ENCODE measurements around the gene ARNT2. TPM values are rescaled to one million over a fixed set of nuclear protein-coding genes. Genes with fewer than 3 reads are reported as not detected.

ARNT2 gene
- total RNA-seq, 1 experiment from 2014 or later, result 16.8 TPM

DNA sequence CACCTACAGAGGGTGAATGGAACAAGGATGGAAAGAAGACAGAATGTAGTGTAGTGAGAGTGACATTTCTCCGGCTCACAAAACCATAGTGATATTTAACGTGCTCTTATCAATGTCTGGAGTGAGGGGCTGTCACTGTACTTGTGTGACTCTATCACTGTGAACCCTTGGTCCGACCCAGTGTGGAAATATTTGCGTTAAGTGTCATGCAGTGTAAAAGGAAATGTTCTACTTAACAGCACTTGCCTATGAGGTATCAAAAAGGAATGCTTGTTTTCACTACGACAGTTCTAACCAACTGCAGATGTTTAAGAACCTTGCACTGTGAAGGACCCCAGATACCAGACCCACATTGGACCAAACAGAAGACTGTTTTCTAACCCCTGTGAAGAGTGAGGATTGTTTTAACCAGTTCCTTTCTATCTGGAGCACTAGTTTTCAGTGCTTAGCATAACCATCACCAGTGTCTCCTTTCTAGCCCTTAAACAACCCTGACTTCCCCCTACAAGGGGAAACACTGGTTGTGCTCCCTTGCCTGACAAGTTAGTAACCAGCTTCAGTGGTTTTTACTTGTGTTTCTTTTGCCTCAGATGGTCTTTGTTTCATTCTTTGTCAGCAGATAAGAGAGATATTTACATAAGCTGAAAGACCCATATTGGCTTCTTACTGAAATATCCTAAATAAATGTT lies 146.2 kb downstream of the ARNT2 start:
- in situ Hi-C loops (cut with HindIII; ENCODE audit: low pct_unique_long_range_greater_than_20kb, low sequenced_read_pairs) (no loop called here), intact Hi-C loops (cut with micrococcal nuclease; ENCODE audit: unreplicated experiment) (no loop called here)
- Histone ChIP-seq H3K4me3 (ENCODE audit: low read depth in 2 of 2, low read length in 2 of 2) (no peak overlapping the region), H3K27me3 (ENCODE audit: control insufficient read depth, insufficient read depth, low read length) (peaks cover 6% of the 10 kb centered on the region; the same call in 1 of the 2 replicates), H3K27ac (ENCODE audit: low read length) (no peak overlapping the region), H3K9me3 (ENCODE audit: control insufficient read depth, insufficient read depth, low read depth, low read length) (no peaks in the 10 kb centered on the region), H3K36me3 (ENCODE audit: control insufficient read depth, insufficient read depth, low read length) (no peaks in the 10 kb centered on the region), H3K4me1 (ENCODE audit: control insufficient read depth, insufficient read depth, low read length) (no peaks in the 10 kb centered on the region)
- TF ChIP-seq, protein P1, sequence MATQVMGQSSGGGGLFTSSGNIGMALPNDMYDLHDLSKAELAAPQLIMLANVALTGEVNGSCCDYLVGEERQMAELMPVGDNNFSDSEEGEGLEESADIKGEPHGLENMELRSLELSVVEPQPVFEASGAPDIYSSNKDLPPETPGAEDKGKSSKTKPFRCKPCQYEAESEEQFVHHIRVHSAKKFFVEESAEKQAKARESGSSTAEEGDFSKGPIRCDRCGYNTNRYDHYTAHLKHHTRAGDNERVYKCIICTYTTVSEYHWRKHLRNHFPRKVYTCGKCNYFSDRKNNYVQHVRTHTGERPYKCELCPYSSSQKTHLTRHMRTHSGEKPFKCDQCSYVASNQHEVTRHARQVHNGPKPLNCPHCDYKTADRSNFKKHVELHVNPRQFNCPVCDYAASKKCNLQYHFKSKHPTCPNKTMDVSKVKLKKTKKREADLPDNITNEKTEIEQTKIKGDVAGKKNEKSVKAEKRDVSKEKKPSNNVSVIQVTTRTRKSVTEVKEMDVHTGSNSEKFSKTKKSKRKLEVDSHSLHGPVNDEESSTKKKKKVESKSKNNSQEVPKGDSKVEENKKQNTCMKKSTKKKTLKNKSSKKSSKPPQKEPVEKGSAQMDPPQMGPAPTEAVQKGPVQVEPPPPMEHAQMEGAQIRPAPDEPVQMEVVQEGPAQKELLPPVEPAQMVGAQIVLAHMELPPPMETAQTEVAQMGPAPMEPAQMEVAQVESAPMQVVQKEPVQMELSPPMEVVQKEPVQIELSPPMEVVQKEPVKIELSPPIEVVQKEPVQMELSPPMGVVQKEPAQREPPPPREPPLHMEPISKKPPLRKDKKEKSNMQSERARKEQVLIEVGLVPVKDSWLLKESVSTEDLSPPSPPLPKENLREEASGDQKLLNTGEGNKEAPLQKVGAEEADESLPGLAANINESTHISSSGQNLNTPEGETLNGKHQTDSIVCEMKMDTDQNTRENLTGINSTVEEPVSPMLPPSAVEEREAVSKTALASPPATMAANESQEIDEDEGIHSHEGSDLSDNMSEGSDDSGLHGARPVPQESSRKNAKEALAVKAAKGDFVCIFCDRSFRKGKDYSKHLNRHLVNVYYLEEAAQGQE (IDR thresholded peaks at IDR 0.05; ENCODE audit: insufficient read depth in 1 of 2, low read depth in 2 of 2, low read length in 1 of 2), result no peak
- TF ChIP-seq POLR2AphosphoS5 (IDR thresholded peaks at IDR 0.05; ENCODE audit: low read depth, low read length) (no peak), SIN3A (IDR thresholded peaks at IDR 0.05; ENCODE audit: borderline replicate concordance, insufficient read depth, low read depth, low read length) (no peak), TCF7L2 (IDR thresholded peaks at IDR 0.05; ENCODE audit: low read depth, low read length) (no peak)
- TF ChIP-seq, protein P2, sequence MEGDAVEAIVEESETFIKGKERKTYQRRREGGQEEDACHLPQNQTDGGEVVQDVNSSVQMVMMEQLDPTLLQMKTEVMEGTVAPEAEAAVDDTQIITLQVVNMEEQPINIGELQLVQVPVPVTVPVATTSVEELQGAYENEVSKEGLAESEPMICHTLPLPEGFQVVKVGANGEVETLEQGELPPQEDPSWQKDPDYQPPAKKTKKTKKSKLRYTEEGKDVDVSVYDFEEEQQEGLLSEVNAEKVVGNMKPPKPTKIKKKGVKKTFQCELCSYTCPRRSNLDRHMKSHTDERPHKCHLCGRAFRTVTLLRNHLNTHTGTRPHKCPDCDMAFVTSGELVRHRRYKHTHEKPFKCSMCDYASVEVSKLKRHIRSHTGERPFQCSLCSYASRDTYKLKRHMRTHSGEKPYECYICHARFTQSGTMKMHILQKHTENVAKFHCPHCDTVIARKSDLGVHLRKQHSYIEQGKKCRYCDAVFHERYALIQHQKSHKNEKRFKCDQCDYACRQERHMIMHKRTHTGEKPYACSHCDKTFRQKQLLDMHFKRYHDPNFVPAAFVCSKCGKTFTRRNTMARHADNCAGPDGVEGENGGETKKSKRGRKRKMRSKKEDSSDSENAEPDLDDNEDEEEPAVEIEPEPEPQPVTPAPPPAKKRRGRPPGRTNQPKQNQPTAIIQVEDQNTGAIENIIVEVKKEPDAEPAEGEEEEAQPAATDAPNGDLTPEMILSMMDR (IDR thresholded peaks at IDR 0.05), result no peak
- POLR2A ChIA-PET, result no interaction called here
- ATAC-seq (peak; percentile 56; the same call in 1 of the 2 replicates), DNase-seq (ENCODE audit: low read depth, low spot score) (no peak)
- CTCF ChIA-PET, result no interaction called here
- no TSS peak for BruUV-seq (replicated peaks)

DNA sequence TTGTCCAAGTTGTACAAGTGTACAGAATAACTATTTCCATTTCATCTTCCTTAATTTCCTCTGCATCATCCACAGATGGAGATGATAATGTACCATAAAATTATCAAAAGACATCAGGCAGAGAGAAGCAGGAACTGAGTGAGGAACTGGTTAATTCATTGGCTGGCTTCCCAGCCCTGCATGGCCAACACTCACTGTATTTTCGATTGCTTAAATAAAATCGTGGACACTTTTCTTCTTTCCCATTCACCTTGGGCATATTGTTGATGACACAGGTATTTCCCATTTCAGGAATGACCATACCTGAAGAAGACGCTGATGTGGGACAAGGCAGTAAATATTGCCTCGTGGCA lies 146.7 kb downstream of the ARNT2 start:
- H3K4me1 ChIP-seq (ENCODE audit: control insufficient read depth, insufficient read depth, low read length), result no peaks in the 10 kb centered on the region
- TF ChIP-seq, protein P2 (IDR thresholded peaks at IDR 0.05), result no peak
- TF ChIP-seq, protein P1 (IDR thresholded peaks at IDR 0.05; ENCODE audit: insufficient read depth in 1 of 2, low read depth in 2 of 2, low read length in 1 of 2), result no peak
- TF ChIP-seq TCF7L2 (IDR thresholded peaks at IDR 0.05; ENCODE audit: low read depth, low read length) (no peak), POLR2AphosphoS5 (IDR thresholded peaks at IDR 0.05; ENCODE audit: low read depth, low read length) (no peak), SIN3A (IDR thresholded peaks at IDR 0.05; ENCODE audit: borderline replicate concordance, insufficient read depth, low read depth, low read length) (no peak)
- H3K36me3 ChIP-seq (ENCODE audit: control insufficient read depth, insufficient read depth, low read length), result no peaks in the 10 kb centered on the region
- intact Hi-C loops (cut with micrococcal nuclease; ENCODE audit: unreplicated experiment), result no loop called here
- no peaks in the 10 kb centered on the region for H3K9me3 ChIP-seq (ENCODE audit: control insufficient read depth, insufficient read depth, low read depth, low read length)
- no peak overlapping the region for H3K27ac ChIP-seq (ENCODE audit: low read length)
- BruUV-seq (replicated peaks), result no TSS peak
- ChIA-PET CTCF (no interaction called here), POLR2A (no interaction called here)
- DNase-seq (ENCODE audit: low read depth, low spot score) (no peak), ATAC-seq (no peak)
- no peak overlapping the region for H3K4me3 ChIP-seq (ENCODE audit: low read depth in 2 of 2, low read length in 2 of 2)
- H3K27me3 ChIP-seq (ENCODE audit: control insufficient read depth, insufficient read depth, low read length), result peaks cover 6% of the 10 kb centered on the region; the same call in 1 of the 2 replicates
- in situ Hi-C loops (cut with HindIII; ENCODE audit: low pct_unique_long_range_greater_than_20kb, low sequenced_read_pairs), result no loop called here
